Effector memory CD4-positive, alpha-beta T cell (primary cell): ENCODE results near the gene GNG12.

Experiments used
- DNase-seq, 3 donors: peaks; one replicate each; pipeline ENCODE4 v3.0.0-alpha.2; 2020
- H3K27ac ChIP-seq: 2 replicates; pipeline ENCODE4 v1.7.0; 2013; ENCODE audit warnings: mild to moderate bottlenecking, low read length, moderate library complexity; ENCODE audit not compliant: insufficient read depth, poor library complexity, severe bottlenecking
- H3K27me3 ChIP-seq: replicated peaks from 2 replicates; pipeline ENCODE4 v1.7.0; 2013; ENCODE audit warnings: mild to moderate bottlenecking, low read length; ENCODE audit not compliant: insufficient read depth, control insufficient read depth, poor library complexity, severe bottlenecking
- H3K36me3 ChIP-seq: 2 replicates; pipeline ENCODE4 v1.7.0; 2013; ENCODE audit warnings: mild to moderate bottlenecking, low read length, moderate library complexity; ENCODE audit not compliant: control insufficient read depth, insufficient read depth
- H3K4me1 ChIP-seq: 2 replicates; pipeline ENCODE4 v1.7.0; 2013; ENCODE audit warnings: low read length, mild to moderate bottlenecking; ENCODE audit not compliant: control insufficient read depth, insufficient read depth, poor library complexity, severe bottlenecking
- H3K4me3 ChIP-seq: 2 replicates; pipeline ENCODE4 v1.7.0; 2013; ENCODE audit warnings: low read length, low read depth, mild to moderate bottlenecking; ENCODE audit not compliant: insufficient read depth, poor library complexity, severe bottlenecking
- H3K9me3 ChIP-seq: 2 replicates; pipeline ENCODE4 v1.7.0; 2013; ENCODE audit warnings: mild to moderate bottlenecking, low read length, moderate library complexity; ENCODE audit not compliant: control insufficient read depth

The GNG12 gene

GRCh38 chr1:67831850-67832513 is 1.3 kb downstream of the GNG12 start:
- H3K4me3 ChIP-seq: peak overlapping the region; percentile 37
- peaks cover 9% of the 10 kb centered on the region for H3K27me3 ChIP-seq
- peaks cover 9% of the 10 kb centered on the region for H3K4me1 ChIP-seq
- no peak for DNase-seq
- H3K27ac ChIP-seq: no peak overlapping the region
- H3K36me3 ChIP-seq: no peaks in the 10 kb centered on the region
- no peaks in the 10 kb centered on the region for H3K9me3 ChIP-seq

GRCh38 chr1:67830928-67831830 is 2.1 kb downstream of the GNG12 start:
- Histone ChIP-seq H3K27me3 (peaks cover 9% of the 10 kb centered on the region), H3K9me3 (no peaks in the 10 kb centered on the region), H3K4me1 (peaks cover 9% of the 10 kb centered on the region), H3K4me3 (no peak overlapping the region), H3K27ac (no peak overlapping the region), H3K36me3 (no peaks in the 10 kb centered on the region)
- no peak for DNase-seq

GRCh38 chr1:67830226-67830625 is 3.0 kb downstream of the GNG12 start:
- Histone ChIP-seq H3K27me3 (peaks cover 9% of the 10 kb centered on the region), H3K4me1 (peaks cover 9% of the 10 kb centered on the region), H3K27ac (no peak overlapping the region), H3K36me3 (no peaks in the 10 kb centered on the region), H3K9me3 (no peaks in the 10 kb centered on the region), H3K4me3 (no peak overlapping the region)
- DNase-seq: no peak

GRCh38 chr1:67827688-67828087 is 5.6 kb downstream of the GNG12 start:
- no peak overlapping the region for H3K27ac ChIP-seq
- H3K27me3 ChIP-seq: peaks cover 9% of the 10 kb centered on the region
- no peak for DNase-seq
- H3K4me3 ChIP-seq: no peak overlapping the region
- no peaks in the 10 kb centered on the region for H3K36me3 ChIP-seq
- H3K4me1 ChIP-seq: peaks cover 6% of the 10 kb centered on the region
- no peaks in the 10 kb centered on the region for H3K9me3 ChIP-seq

- H3K36me3 ChIP-seq: no peaks in the 10 kb centered on the region
- no peaks in the 10 kb centered on the region for H3K4me1 ChIP-seq
- no peaks in the 10 kb centered on the region for H3K27me3 ChIP-seq
- H3K9me3 ChIP-seq: no peaks in the 10 kb centered on the region
- no peak overlapping the region for H3K4me3 ChIP-seq
- no peak for DNase-seq
- no peak overlapping the region for H3K27ac ChIP-seq
These were observed 7.7 kb downstream of the GNG12 start for GRCh38 chr1:67825591-67825990.

GRCh38 chr1:67824766-67825165 is 8.5 kb downstream of the GNG12 start:
- no peak for DNase-seq
- H3K27me3 ChIP-seq: no peaks in the 10 kb centered on the region
- H3K4me3 ChIP-seq: no peak overlapping the region
- no peaks in the 10 kb centered on the region for H3K9me3 ChIP-seq
- H3K36me3 ChIP-seq: no peaks in the 10 kb centered on the region
- no peaks in the 10 kb centered on the region for H3K4me1 ChIP-seq
- H3K27ac ChIP-seq: no peak overlapping the region

- no peaks in the 10 kb centered on the region for H3K36me3 ChIP-seq
- H3K9me3 ChIP-seq: no peaks in the 10 kb centered on the region
- H3K27me3 ChIP-seq: no peaks in the 10 kb centered on the region
- H3K27ac ChIP-seq: no peak overlapping the region
- no peaks in the 10 kb centered on the region for H3K4me1 ChIP-seq
- DNase-seq: no peak
- H3K4me3 ChIP-seq: no peak overlapping the region
These were observed 9.7 kb downstream of the GNG12 start for GRCh38 chr1:67823615-67824014.

- no peak for DNase-seq
- Histone ChIP-seq H3K27ac (no peak overlapping the region), H3K4me3 (no peak overlapping the region), H3K36me3 (no peaks in the 10 kb centered on the region), H3K4me1 (no peaks in the 10 kb centered on the region), H3K27me3 (no peaks in the 10 kb centered on the region), H3K9me3 (no peaks in the 10 kb centered on the region)
These were observed 12.0 kb downstream of the GNG12 start for GRCh38 chr1:67821263-67821662.

- no peaks in the 10 kb centered on the region for H3K27me3 ChIP-seq
- H3K27ac ChIP-seq: no peak overlapping the region
- no peaks in the 10 kb centered on the region for H3K9me3 ChIP-seq
- H3K36me3 ChIP-seq: no peaks in the 10 kb centered on the region
- DNase-seq: no peak
- no peaks in the 10 kb centered on the region for H3K4me1 ChIP-seq
- H3K4me3 ChIP-seq: no peak overlapping the region
These were observed 14.5 kb downstream of the GNG12 start for GRCh38 chr1:67818725-67819301.

GRCh38 chr1:67818162-67818561 is 15.1 kb downstream of the GNG12 start:
- no peak overlapping the region for H3K4me3 ChIP-seq

More at GRCh38 chr1:67818162-67818561, 15.1 kb downstream of the GNG12 start:
- DNase-seq: no peak
- Histone ChIP-seq H3K36me3 (no peaks in the 10 kb centered on the region), H3K27ac (no peak overlapping the region), H3K4me1 (no peaks in the 10 kb centered on the region), H3K27me3 (no peaks in the 10 kb centered on the region), H3K9me3 (no peaks in the 10 kb centered on the region)
